Measurements from ENCODE around the gene SSNA1. TPM values are rescaled to one million over a fixed set of nuclear protein-coding genes. Genes with fewer than 3 reads are reported as not detected.

SSNA1 gene
- total RNA-seq, 1 donor from 2014 or later: 58.1 TPM

DNA sequence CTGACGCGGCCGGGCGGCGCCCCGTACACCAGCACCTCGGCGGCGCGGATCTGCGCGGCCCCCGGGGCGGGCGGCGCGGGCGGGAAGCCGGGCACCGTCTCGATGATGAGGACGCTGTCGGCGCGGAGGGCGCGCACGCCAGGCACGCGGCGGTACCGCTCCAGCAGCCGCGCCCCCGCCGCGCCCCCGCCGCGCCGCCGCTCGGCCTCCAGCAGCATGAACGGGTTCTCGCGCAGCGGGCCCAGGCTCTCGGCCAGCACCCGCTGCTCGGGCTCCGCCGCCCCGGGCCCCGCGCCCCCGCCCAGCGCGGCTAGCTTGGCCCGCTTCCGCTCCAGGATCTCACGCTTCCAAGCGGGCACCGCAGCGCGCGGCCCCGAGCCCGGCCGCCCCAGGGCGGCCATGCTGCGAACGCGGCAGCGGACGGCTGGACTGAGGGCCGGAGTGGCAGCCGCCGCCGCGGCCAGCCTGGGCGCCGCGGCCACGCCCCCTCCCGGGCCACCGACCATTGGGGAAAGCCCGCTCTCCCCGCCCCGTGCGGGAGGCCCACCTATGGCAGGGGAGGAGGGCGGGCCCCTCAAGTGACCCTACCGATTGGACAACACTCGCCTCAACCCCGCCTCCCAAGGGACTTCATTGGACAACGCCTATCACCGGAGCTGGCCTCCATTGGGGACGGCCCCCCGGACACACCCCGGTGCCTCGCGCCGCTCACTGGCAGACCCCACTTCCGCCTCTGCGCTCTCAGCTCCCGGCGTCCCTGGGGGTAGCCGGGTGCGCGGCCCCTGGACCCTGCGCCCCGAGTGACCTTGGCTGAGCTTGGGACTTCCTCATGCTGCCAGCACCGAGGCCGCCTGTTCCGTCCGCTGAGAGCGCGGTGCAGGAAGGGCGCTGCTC, 12.1 kb downstream of the SSNA1 start, which contains the start of gene TPRN:
TPRN (minus strand) TSS at position 431 of the 894 bp plus-strand sequence; CDS start at position 401, 30 bp downstream.
- no peaks in the 10 kb centered on the region for H3K27me3 Mint-ChIP-seq (ENCODE audit: unreplicated experiment)
- peak within 1 kb of the TSS; percentile 60 for H3K27ac Mint-ChIP-seq (ENCODE audit: unreplicated experiment)
- TF ChIP-seq, protein P1, sequence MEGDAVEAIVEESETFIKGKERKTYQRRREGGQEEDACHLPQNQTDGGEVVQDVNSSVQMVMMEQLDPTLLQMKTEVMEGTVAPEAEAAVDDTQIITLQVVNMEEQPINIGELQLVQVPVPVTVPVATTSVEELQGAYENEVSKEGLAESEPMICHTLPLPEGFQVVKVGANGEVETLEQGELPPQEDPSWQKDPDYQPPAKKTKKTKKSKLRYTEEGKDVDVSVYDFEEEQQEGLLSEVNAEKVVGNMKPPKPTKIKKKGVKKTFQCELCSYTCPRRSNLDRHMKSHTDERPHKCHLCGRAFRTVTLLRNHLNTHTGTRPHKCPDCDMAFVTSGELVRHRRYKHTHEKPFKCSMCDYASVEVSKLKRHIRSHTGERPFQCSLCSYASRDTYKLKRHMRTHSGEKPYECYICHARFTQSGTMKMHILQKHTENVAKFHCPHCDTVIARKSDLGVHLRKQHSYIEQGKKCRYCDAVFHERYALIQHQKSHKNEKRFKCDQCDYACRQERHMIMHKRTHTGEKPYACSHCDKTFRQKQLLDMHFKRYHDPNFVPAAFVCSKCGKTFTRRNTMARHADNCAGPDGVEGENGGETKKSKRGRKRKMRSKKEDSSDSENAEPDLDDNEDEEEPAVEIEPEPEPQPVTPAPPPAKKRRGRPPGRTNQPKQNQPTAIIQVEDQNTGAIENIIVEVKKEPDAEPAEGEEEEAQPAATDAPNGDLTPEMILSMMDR (IDR thresholded peaks at IDR 0.05): no peak
- no peaks in the 10 kb centered on the region for H3K36me3 Mint-ChIP-seq (ENCODE audit: unreplicated experiment)
- no peaks in the 10 kb centered on the region for H3K9me3 Mint-ChIP-seq (ENCODE audit: unreplicated experiment)
- DNase-seq (ENCODE audit: extremely low spot score, unreplicated experiment): peak; percentile 100
- peak within 1 kb of the TSS; percentile 82 for H3K4me3 Mint-ChIP-seq (ENCODE audit: unreplicated experiment)
- H3K4me1 Mint-ChIP-seq (ENCODE audit: unreplicated experiment): peaks cover 44% of the 10 kb centered on the region

DNA sequence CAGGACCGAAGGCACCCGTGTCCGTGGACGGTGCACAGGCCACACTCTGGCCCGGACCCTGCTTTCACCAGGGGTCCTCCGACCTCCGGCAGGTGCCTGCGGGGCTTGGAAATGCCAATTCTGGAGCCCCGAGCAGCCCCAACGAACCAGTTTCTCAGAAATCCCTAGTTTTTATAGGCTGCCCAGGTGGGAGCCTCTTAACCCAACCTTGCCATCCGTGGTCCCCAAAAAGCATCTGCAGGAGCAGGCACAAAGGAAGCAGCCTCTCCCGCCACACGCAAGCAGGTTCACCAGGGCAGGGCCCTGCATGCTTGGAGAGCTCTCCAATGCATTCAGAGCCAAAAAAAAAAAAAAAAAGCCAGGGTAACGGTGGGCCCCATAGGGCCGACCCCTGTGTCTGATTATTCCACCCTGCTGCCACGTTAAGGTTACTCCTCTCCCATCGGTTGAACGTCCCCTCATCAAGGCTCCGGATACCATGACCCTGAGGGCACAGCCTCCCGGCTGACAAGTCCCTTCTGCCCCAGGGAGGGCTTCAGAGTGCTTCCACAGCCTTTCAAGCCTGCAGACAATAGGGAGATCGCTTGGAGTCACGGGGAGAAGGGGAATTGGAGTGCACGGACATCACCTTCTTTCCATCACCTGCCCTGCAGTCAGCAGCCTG, 12.9 kb downstream of the SSNA1 start:
- H3K4me1 Mint-ChIP-seq (ENCODE audit: unreplicated experiment): peaks cover 51% of the 10 kb centered on the region
- H3K27me3 Mint-ChIP-seq (ENCODE audit: unreplicated experiment): no peaks in the 10 kb centered on the region
- H3K9me3 Mint-ChIP-seq (ENCODE audit: unreplicated experiment): no peaks in the 10 kb centered on the region
- peak overlapping the region; percentile 78 for H3K4me3 Mint-ChIP-seq (ENCODE audit: unreplicated experiment)
- TF ChIP-seq, protein P1 (IDR thresholded peaks at IDR 0.05): no peak
- peak overlapping the region; percentile 60 for H3K27ac Mint-ChIP-seq (ENCODE audit: unreplicated experiment)
- DNase-seq (ENCODE audit: extremely low spot score, unreplicated experiment): no peak
- H3K36me3 Mint-ChIP-seq (ENCODE audit: unreplicated experiment): no peaks in the 10 kb centered on the region

DNA sequence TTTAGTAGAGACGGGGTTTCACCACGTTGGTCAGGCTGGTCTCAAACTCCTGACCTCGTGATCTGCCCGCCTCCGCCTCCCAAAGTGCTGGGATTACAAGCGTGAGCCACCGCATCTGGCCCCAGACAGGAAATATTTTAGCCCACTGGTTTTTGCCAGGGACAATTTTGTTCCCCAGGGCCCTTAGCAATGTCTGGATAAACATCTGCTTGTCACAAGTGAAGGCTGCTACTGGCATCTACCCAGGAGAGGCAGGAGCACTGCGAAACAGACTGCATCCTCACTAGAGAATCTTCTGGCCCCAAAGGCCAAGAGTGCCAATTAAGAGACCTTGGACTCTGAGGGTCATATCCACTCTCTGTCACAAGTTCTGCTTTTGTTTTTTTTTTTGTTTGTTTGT, 14.5 kb downstream of the SSNA1 start:
- no peak overlapping the region for H3K27ac Mint-ChIP-seq (ENCODE audit: unreplicated experiment)
- peaks cover 6% of the 10 kb centered on the region for H3K36me3 Mint-ChIP-seq (ENCODE audit: unreplicated experiment)
- H3K4me1 Mint-ChIP-seq (ENCODE audit: unreplicated experiment): peaks cover 63% of the 10 kb centered on the region
- TF ChIP-seq, protein P1 (IDR thresholded peaks at IDR 0.05): no peak
- H3K9me3 Mint-ChIP-seq (ENCODE audit: unreplicated experiment): no peaks in the 10 kb centered on the region
- no peaks in the 10 kb centered on the region for H3K27me3 Mint-ChIP-seq (ENCODE audit: unreplicated experiment)
- DNase-seq (ENCODE audit: extremely low spot score, unreplicated experiment): no peak
- H3K4me3 Mint-ChIP-seq (ENCODE audit: unreplicated experiment): no peak overlapping the region

DNA sequence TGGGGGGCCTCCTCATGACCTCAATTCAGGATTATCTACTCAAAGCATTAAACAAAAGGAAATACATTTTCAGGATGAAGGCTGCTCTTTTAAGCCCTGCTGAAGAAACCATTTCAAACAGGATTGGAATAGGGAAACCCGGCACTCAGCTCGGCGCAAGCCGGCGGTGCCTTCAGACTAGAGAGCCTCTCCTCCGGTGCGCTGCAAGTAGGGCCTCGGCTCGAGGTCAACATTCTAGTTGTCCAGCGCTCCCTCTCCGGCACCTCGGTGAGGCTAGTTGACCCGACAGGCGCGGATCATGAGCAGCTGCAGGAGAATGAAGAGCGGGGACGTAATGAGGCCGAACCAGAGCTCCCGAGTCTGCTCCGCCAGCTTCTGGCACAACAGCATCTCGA, 16.3 kb downstream of the SSNA1 start:
- H3K9me3 Mint-ChIP-seq (ENCODE audit: unreplicated experiment): no peaks in the 10 kb centered on the region
- H3K27ac Mint-ChIP-seq (ENCODE audit: unreplicated experiment): peak overlapping the region; percentile 79
- peak overlapping the region; percentile 86 for H3K4me3 Mint-ChIP-seq (ENCODE audit: unreplicated experiment)
- H3K4me1 Mint-ChIP-seq (ENCODE audit: unreplicated experiment): peaks cover 49% of the 10 kb centered on the region
- H3K36me3 Mint-ChIP-seq (ENCODE audit: unreplicated experiment): peaks cover 8% of the 10 kb centered on the region
- TF ChIP-seq, protein P1 (IDR thresholded peaks at IDR 0.05): no peak
- no peaks in the 10 kb centered on the region for H3K27me3 Mint-ChIP-seq (ENCODE audit: unreplicated experiment)
- no peak for DNase-seq (ENCODE audit: extremely low spot score, unreplicated experiment)

Data from osteocyte (in vitro differentiated cells).